Endothelial cell of umbilical vein (primary cell): ENCODE data around the gene MSANTD2.
"Not testable (repeated sequence)": the region's sequence is repeated elsewhere in the genome, so short reads cannot be mapped to it uniquely, and the experiment has no call there.

Experiments used
- CTCF ChIP-seq, 2 donors: IDR thresholded peaks; 1 replicate in 1 of 2; 2 replicates in 1 of 2; pipeline ENCODE4 v1.5.1; 2011; ENCODE audit warnings: low read length in 2 of 2, mild to moderate bottlenecking in 2 of 2, moderate library complexity in 2 of 2, control low read depth in 1 of 2, inconsistent platforms in 1 of 2, low read depth in 1 of 2; ENCODE audit not compliant: insufficient read depth in 1 of 2; ENCODE audit errors: extremely low read depth in 1 of 2
- EZH2 ChIP-seq: IDR thresholded peaks from 2 replicates; pipeline ENCODE4 v1.6.1; 2012; ENCODE audit warnings: borderline replicate concordance, low read depth, mild to moderate bottlenecking, moderate library complexity, low read length, inconsistent platforms; ENCODE audit not compliant: severe bottlenecking
- FOS ChIP-seq: IDR thresholded peaks from 2 replicates; pipeline ENCODE4 v1.6.1; 2011; ENCODE audit warnings: mild to moderate bottlenecking, low read length, moderate library complexity, borderline replicate concordance; ENCODE audit not compliant: insufficient read depth
- GATA2 ChIP-seq: IDR thresholded peaks from 2 replicates; pipeline ENCODE4 v1.7.0; 2011; ENCODE audit warnings: low read depth, mild to moderate bottlenecking, moderate library complexity, mixed read lengths, low read length; ENCODE audit not compliant: insufficient read length, insufficient read depth
- MAX ChIP-seq: IDR thresholded peaks from 2 replicates; pipeline ENCODE4 v1.6.1; 2011; ENCODE audit not compliant: insufficient read depth, insufficient read length
- MYC ChIP-seq: IDR thresholded peaks from one replicate; pipeline ENCODE4 v1.6.1; 2011; ENCODE audit warnings: mild to moderate bottlenecking, low read depth, low read length
- POLR2A ChIP-seq: IDR thresholded peaks from 2 replicates; pipeline ENCODE4 v1.6.1; 2012; ENCODE audit warnings: low read depth, mild to moderate bottlenecking, control low read depth, low read length
- POLR2AphosphoS5 ChIP-seq: IDR thresholded peaks from 2 replicates; pipeline ENCODE4 v1.6.1; 2012; ENCODE audit warnings: low read depth, mild to moderate bottlenecking, control low read depth, low read length, moderate library complexity; ENCODE audit not compliant: insufficient read depth

- TF ChIP-seq CTCF (IDR thresholded peaks at IDR 0.05; ENCODE audit: extremely low read depth in 1 of 2, insufficient read depth in 1 of 2, low read depth in 1 of 2, low read length in 2 of 2); MAX; POLR2A; EZH2; POLR2AphosphoS5; MYC; FOS; GATA2: not testable (repeated sequence)
Measured at GRCh38 chr11:124770959-124771358, 29.2 kb downstream of the MSANTD2 start.
